Panc1 (cell line): ENCODE results near the gene AUNIP. TPM values are rescaled to one million over a fixed set of nuclear protein-coding genes. Genes with fewer than 3 reads are reported as not detected.

Experiments
- ATAC-seq: fragments of 200-7000 bp; cut with Tn5 transposase; 2 replicates; pipeline ENCODE4 v1.9.1; 2020; ENCODE audit warnings: mild to moderate bottlenecking, moderate library complexity
- BruUV-seq: library from RNA; stranded (reverse); fragments of 400-500 nt; replicated peaks from 2 replicates; lab custom pipeline; 2021; lab: Mats Ljungman, UMichigan
- CTCF ChIA-PET: fragments of 300-600 bp; sonication (Branson Sonifier 250); formaldehyde crosslinking; loops from one replicate; lab custom pipeline; 2022; ENCODE audit warnings: antibody characterized with exemption; lab: Charles Lee
- POLR2A ChIA-PET: fragments of 300-600 bp; sonication (Branson Sonifier 250); formaldehyde crosslinking; loops from one replicate; lab custom pipeline; 2022; ENCODE audit warnings: antibody characterized with exemption; lab: Charles Lee
- DNase-seq: peaks from one replicate; pipeline ENCODE4 v3.0.0-alpha.2; 2010; ENCODE audit warnings: low read depth, low spot score
- H3K27ac ChIP-seq: 2 replicates; pipeline ENCODE4 v1.5.1; 2011; ENCODE audit warnings: mild to moderate bottlenecking, low read length, inconsistent platforms
- H3K27me3 ChIP-seq: fragments of 200-500 bp; sonication (Bioruptor generic); 2 replicates; pipeline ENCODE4 v1.6.0; 2014; ENCODE audit warnings: low read length, inconsistent platforms; ENCODE audit not compliant: control insufficient read depth, insufficient read depth
- H3K36me3 ChIP-seq: fragments of 200-500 bp; sonication (Bioruptor generic); 2 replicates; pipeline ENCODE4 v1.5.1; 2014; ENCODE audit warnings: inconsistent platforms, mild to moderate bottlenecking, low read length, moderate library complexity; ENCODE audit not compliant: control insufficient read depth, insufficient read depth
- H3K4me1 ChIP-seq: 2 replicates; pipeline ENCODE4 v1.5.1; 2011; ENCODE audit warnings: inconsistent platforms, mild to moderate bottlenecking, low read length, moderate library complexity; ENCODE audit not compliant: control insufficient read depth, insufficient read depth
- H3K4me3 ChIP-seq, 2 experiments: 2 replicates each; pipeline ENCODE4 v1.5.1; 2011 to 2012; ENCODE audit warnings: low read depth in 2 of 2, low read length in 2 of 2, mild to moderate bottlenecking in 2 of 2, inconsistent platforms in 1 of 2, moderate library complexity in 1 of 2
- H3K9me3 ChIP-seq: fragments of 200-500 bp; sonication (Bioruptor generic); 2 replicates; pipeline ENCODE4 v1.5.1; 2014; ENCODE audit warnings: low read depth, mild to moderate bottlenecking, inconsistent platforms, low read length, moderate library complexity; ENCODE audit not compliant: control insufficient read depth, insufficient read depth
- CTCF ChIP-seq: fragments of 450-650 bp; IDR thresholded peaks from 2 replicates; pipeline ENCODE4 v1.5.1; 2017; ENCODE audit warnings: mild to moderate bottlenecking
- POLR2AphosphoS5 ChIP-seq: IDR thresholded peaks from 2 replicates; pipeline ENCODE4 v1.6.1; 2012; ENCODE audit warnings: mild to moderate bottlenecking, low read depth, low read length, moderate library complexity
- REST ChIP-seq, 2 experiments: IDR thresholded peaks; 2 replicates each; pipeline ENCODE4 v1.6.1; 2011 to 2012; ENCODE audit warnings: low read depth in 2 of 2, control low read depth in 1 of 2, low read length in 1 of 2, mild to moderate bottlenecking in 1 of 2, moderate library complexity in 1 of 2; ENCODE audit not compliant: insufficient read depth in 1 of 2
- SIN3A ChIP-seq: IDR thresholded peaks from 2 replicates; pipeline ENCODE4 v1.6.1; 2012; ENCODE audit warnings: low read depth, mild to moderate bottlenecking, low read length, moderate library complexity, borderline replicate concordance; ENCODE audit not compliant: insufficient read depth
- TCF7L2 ChIP-seq: IDR thresholded peaks from 2 replicates; pipeline ENCODE4 v1.6.1; 2011; ENCODE audit warnings: mild to moderate bottlenecking, low read depth, low read length, inconsistent platforms
- in situ Hi-C: cut with HindIII; loops from 2 replicates; pipeline ENCODE4 v1.10.0; 2016; ENCODE audit warnings: low sequenced_read_pairs, low pct_unique_long_range_greater_than_20kb
- intact Hi-C: fragments of 100-400 bp; cut with micrococcal nuclease; formaldehyde crosslinking; loops from one replicate; pipeline ENCODE4 v1.10.0; 2022; ENCODE audit not compliant: unreplicated experiment
- total RNA-seq: library from RNA; stranded (reverse); gene quantifications from one replicate; pipeline ENCODE4 v1.2.1, GENCODE V29; 2021; ENCODE audit not compliant: unreplicated experiment

AUNIP gene
- total RNA-seq, 1 experiment from 2014 or later = 12.2 TPM

- TF ChIP-seq REST (IDR thresholded peaks at IDR 0.05; ENCODE audit: insufficient read depth in 1 of 2, low read depth in 2 of 2, low read length in 1 of 2) = no peak
- no peak for TF ChIP-seq CTCF
- TF ChIP-seq SIN3A = no peak
- TF ChIP-seq TCF7L2 = no peak
- TF ChIP-seq POLR2AphosphoS5 = no peak
- POLR2A ChIA-PET = no interaction called here
- DNase-seq (no peak), ATAC-seq (no peak)
- in situ Hi-C loops (no loop called here), intact Hi-C loops (no loop called here)
- no peak overlapping the region for H3K4me3 ChIP-seq
- CTCF ChIA-PET = no interaction called here
- H3K36me3 ChIP-seq = no peaks in the 10 kb centered on the region
- no peaks in the 10 kb centered on the region for H3K27me3 ChIP-seq
- H3K27ac ChIP-seq = no peak overlapping the region
- no peaks in the 10 kb centered on the region for H3K9me3 ChIP-seq
- H3K4me1 ChIP-seq = no peaks in the 10 kb centered on the region
- BruUV-seq = no TSS peak
Observed at GRCh38 chr1:25785333-25786067, 73.8 kb downstream of the AUNIP start.

- in situ Hi-C loops (no loop called here), intact Hi-C loops (no loop called here)
- Histone ChIP-seq H3K4me1 (no peaks in the 10 kb centered on the region), H3K27ac (no peak overlapping the region), H3K36me3 (no peaks in the 10 kb centered on the region), H3K9me3 (no peaks in the 10 kb centered on the region), H3K4me3 (no peak overlapping the region), H3K27me3 (no peaks in the 10 kb centered on the region)
- CTCF ChIA-PET = no interaction called here
- POLR2A ChIA-PET = no interaction called here
- ATAC-seq = no peak
- no peak for DNase-seq
- BruUV-seq = no TSS peak
- TF ChIP-seq POLR2AphosphoS5 (no peak), TCF7L2 (no peak), CTCF (no peak), REST (IDR thresholded peaks at IDR 0.05; ENCODE audit: insufficient read depth in 1 of 2, low read depth in 2 of 2, low read length in 1 of 2) (no peak), SIN3A (no peak)
Observed at GRCh38 chr1:25784575-25785051, 74.6 kb downstream of the AUNIP start.
